Measurements from ENCODE around the gene RERE.
"Not testable (repeated sequence)": the region's sequence is repeated elsewhere in the genome, so short reads cannot be mapped to it uniquely, and the experiment has no call there.

RERE gene

GRCh38 chr1:8602471-8603219, 214.8 kb downstream of the RERE start:
- DNase-seq (ENCODE audit: low read depth), result no peak

DNA sequence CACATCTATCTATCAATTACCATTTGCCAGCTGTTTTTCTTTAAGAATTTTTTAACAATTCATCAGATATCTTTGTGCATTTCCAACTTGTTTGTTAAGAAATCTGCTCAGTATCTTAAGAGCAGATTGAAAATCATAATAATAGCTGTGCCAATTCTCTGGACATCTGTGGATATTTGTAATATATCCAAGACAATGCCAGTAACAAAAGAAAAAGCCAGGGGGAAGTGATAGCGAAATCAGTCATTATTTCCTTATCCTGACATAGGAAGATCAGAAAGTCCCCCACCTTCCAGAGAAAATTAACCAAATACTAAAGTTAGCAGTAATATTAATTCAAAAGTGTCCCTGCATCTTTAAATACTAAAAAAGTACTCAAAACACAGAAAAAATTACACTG, 217.1 kb downstream of the RERE start:
- DNase-seq (ENCODE audit: low read depth), result no peak

DNA sequence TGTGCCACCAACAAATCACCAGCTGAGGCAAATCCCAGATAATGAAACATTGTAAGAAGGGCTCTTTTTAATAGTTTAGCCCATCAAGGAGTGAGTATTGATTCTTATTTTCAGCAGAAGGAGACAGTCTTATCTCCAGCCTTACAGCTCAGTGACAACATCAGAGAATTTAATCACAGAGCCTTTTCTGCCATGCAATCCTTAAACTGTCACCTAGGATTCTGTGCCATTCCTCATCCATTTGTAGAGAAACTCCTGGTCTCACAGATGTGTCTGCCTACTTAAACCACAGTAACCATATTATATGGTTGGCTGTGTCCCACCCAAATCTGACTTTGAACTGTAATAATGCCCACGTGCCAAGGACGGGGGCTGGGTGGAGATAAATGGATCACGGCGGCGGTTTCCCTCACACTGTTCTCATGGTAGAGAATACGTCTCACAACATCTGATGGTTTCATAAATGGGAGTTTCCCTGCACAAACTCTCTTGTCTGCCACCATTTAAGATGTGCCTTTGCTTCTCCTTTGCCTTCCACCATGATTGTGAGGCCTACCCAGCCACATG, 217.7 kb downstream of the RERE start:
- no peak for DNase-seq (ENCODE audit: low read depth)

- peak; percentile 18 for DNase-seq (ENCODE audit: low read depth)
These were observed 218.7 kb downstream of the RERE start for GRCh38 chr1:8598783-8599182.

- peak; percentile 63 for DNase-seq (ENCODE audit: low read depth)
These were observed 219.2 kb downstream of the RERE start for GRCh38 chr1:8598060-8598724.

DNA sequence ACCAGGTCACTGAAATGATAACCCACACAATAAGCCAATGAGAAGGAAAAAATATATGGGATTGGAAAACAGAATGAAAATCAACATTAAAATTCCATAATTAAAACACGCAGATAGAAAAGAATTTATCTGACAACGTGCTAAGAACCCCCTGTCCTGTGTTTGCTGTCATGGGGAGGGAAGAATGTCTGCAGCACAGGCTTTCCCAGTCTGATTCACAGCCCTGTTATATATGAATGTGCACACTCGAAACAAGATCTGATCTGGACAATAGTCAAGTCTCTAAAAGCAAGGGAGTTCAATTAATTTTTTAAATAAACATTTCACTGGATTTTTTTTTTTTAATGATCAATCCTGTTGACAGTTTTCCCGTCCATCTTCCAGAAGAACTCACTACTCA, 220.0 kb downstream of the RERE start:
- DNase-seq (ENCODE audit: low read depth), result peak; percentile 23

GRCh38 chr1:8595941-8596340, 221.5 kb downstream of the RERE start:
- DNase-seq (ENCODE audit: low read depth), result peak; percentile 60

DNA sequence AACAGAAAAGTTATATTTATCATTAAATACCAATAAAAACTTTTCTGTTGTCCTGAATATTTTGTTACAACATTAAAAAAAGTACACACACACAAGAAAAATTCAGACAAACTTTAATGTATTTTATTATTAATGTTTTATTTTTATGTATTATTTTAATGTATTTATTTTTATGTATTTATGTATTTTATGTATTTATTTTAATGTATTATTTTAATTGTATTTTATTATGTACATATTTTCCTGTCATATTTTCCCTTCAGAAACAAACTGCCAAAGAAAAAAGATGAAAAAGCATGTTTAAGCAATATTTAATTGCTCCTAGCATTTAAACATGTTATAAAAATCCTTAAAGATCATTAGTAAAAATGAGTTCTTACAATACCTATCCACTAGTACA, 222.1 kb downstream of the RERE start:
- no peak for DNase-seq (ENCODE audit: low read depth)

DNA sequence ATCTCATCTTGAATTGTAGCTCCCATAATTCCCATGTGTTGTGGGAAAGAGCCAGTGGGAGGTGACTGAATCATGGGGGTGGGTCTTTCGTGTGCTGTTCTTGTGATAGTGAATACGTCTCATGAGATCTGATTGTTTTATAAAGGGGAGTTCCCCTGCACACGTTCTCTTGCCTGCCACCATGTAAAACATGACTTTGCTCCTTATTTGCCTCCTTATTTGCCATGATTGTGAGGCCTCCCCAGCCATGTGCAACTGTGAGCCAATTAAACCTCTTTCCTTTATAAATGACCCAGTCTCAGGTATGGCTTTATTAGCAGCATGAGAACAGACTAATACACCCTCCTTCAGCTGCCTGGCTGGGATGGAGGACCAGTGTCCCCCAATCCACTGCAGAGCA, 224.1 kb downstream of the RERE start:
- not testable (repeated sequence) for DNase-seq (ENCODE audit: low read depth)

GRCh38 chr1:8591569-8591968, 225.9 kb downstream of the RERE start:
- no peak for DNase-seq (ENCODE audit: low read depth)

DNA sequence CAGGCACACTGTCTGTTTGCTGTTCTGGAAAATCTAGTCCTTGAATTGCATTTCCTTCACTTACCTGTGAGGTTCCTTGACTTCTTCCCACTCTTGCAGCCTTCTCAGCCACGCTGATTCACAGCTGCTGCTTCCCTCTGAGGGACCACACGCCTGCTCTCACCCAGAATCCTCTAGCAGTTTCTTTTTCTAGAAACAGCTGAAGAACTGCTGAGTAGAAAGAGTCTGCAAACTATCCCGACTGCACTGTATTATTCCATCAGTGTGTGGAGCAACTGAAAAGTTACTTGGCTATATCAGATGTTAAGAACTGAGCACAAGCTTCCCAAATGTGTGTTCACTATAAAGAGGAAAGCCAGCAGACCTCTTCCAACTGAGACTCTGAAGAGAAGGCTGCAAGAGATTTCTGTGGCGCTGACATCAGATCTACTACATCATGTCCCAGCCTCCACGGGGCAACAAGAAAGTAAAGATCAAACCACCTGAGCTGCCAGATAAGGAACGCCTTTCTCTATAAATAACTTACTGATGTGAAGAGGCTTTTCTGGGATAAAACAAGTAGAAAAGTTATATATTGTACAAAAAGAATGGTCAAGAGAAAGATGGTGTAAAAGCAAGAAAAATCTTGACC, 226.6 kb downstream of the RERE start:
- no peak for DNase-seq (ENCODE audit: low read depth)

DNA sequence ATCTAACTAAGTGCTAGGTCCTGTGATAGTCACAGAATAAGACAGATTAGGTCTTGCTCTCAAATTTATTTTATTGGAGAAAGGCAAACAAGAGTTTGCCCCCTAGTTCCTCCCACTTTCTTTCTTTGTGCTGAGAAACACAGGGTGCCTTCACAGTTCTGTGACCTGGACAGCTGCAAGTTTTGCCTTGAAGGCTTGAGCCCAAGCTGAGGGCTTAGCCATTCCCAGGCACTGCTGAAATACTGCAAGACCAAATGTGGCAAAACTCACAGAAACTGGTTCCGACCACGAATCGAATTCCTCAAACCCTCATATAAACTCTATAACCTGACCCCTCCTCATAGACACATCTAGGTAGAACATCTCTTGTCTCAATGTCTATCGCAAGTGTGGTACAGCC, 227.9 kb downstream of the RERE start:
- no peak for DNase-seq (ENCODE audit: low read depth)

GRCh38 chr1:8587784-8588183, 229.7 kb downstream of the RERE start:
- DNase-seq (ENCODE audit: low read depth), result no peak

DNA sequence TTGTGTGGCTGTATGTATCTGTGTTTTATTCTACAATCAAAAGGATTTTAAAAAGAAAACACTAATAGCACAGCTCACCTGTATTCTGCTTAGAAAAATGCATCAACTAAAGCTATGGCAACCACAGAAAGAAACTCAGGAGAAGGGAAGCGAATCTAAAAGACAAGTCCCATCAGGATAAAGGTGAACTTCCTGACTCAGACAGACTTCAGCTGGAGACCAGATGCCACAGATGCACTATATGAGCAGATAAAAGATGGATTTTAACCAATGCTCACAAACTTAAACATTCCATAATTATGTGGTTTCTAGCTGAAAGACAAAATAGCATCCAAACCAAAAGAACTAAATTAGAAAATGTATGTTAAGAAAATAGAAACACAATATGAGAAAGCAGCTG, 231.0 kb downstream of the RERE start:
- no peak for DNase-seq (ENCODE audit: low read depth)

GRCh38 chr1:8584316-8584715, 233.1 kb downstream of the RERE start:
- no peak for DNase-seq (ENCODE audit: low read depth)

DNA sequence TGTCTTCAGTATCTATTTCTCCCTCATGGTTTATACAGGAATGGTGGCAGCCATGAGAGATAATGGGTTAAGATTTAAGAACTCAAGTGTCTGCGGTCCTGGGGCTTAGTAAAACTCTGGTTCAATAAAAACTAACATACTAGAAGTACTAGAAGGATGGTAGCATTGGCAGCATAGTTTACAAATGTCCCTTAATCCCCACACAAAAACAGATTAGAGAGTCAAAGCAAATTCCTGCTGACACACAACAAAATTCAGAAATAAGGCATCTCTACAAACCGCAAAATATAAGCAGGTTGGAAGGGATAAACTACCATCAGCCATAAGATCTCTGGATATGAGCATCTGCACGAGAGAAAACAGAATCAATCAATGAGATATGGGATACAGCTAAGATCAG, 234.4 kb downstream of the RERE start:
- no peak for DNase-seq (ENCODE audit: low read depth)

- DNase-seq (ENCODE audit: low read depth), result no peak
These were observed 236.9 kb downstream of the RERE start for GRCh38 chr1:8580566-8580965.

DNA sequence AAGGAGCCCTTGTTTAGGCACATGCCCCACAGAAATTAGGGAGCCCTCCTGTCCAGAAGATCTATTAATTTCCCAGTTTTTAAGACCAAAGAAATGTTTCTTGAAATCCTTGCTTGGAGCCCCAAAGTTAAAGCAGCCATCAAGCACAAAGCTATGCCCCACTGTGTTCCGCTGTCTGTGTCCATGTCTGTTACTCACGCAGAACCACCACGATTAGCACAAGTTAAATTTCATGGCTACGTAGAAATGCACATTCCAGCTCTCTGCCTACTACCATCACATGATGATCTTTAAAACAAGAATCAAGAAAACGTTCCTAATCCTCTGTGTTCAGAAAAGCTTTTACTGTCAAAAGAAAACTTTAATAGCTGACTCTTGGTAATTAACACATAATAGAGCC, 238.5 kb downstream of the RERE start:
- no peak for DNase-seq (ENCODE audit: low read depth)

GRCh38 chr1:8578132-8578877, 239.1 kb downstream of the RERE start:
- no peak for DNase-seq (ENCODE audit: low read depth)

DNA sequence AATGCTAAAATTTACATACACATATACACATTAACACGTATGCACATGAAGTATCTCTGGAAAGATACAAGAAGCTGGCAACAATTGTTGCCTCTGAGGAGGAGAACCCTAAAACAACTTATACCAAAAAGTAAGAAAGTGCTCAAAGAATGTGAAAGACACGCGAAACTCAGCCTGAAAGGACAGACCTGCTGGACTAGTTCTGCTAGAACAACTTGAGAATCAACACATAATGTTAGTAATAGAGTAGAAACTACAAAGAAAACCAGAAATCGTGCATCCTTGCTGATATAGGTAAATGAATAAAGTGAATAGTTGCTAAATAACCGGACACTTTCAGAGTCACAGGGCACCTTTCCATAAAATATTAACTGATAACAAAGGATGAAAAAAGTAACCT, 242.5 kb downstream of the RERE start:
- no peak for DNase-seq (ENCODE audit: low read depth)

- DNase-seq (ENCODE audit: low read depth), result no peak
These were observed 245.3 kb downstream of the RERE start for GRCh38 chr1:8572106-8572505.
